H9 (cell line): ENCODE results near the gene KDM4C. TPM values are rescaled to one million over a fixed set of nuclear protein-coding genes. Genes with fewer than 3 reads are reported as not detected.
A peak's percentile ranks its signal among the peaks of the same experiment; 100 is the strongest.
"Not testable (repeated sequence)": the region's sequence is repeated elsewhere in the genome, so short reads cannot be mapped to it uniquely, and the experiment has no call there.

ENCODE experiments used
- DNase-seq: peaks from one replicate; pipeline ENCODE4 v3.0.0-alpha.2; 2017
- H2AFZ ChIP-seq: one replicate; pipeline ENCODE4 v1.6.1; 2013; ENCODE audit warnings: mild to moderate bottlenecking, low read length, control low read depth, moderate library complexity
- H2AK5ac ChIP-seq: 2 replicates; pipeline ENCODE4 v1.6.1; 2013; ENCODE audit warnings: low read length, control low read depth, mixed read lengths; ENCODE audit not compliant: insufficient read length
- H2BK120ac ChIP-seq: one replicate; pipeline ENCODE4 v1.6.1; 2013; ENCODE audit warnings: low read depth, mild to moderate bottlenecking, low read length, control low read depth, inconsistent platforms; ENCODE audit not compliant: poor library complexity, severe bottlenecking
- H2BK12ac ChIP-seq: 2 replicates; pipeline ENCODE4 v1.6.1; 2013; ENCODE audit warnings: low read length, control low read depth, mixed read lengths, low read depth; ENCODE audit not compliant: insufficient read length
- H2BK15ac ChIP-seq: 2 replicates; pipeline ENCODE4 v1.6.1; 2013; ENCODE audit warnings: low read depth, low read length, control low read depth
- H2BK20ac ChIP-seq: one replicate; pipeline ENCODE4 v1.6.1; 2013; ENCODE audit warnings: low read depth, mild to moderate bottlenecking, low read length, control low read depth, inconsistent platforms; ENCODE audit not compliant: poor library complexity, severe bottlenecking
- H2BK5ac ChIP-seq: 2 replicates; pipeline ENCODE4 v1.6.1; 2013; ENCODE audit warnings: low read length, control low read depth, mixed read lengths; ENCODE audit not compliant: insufficient read length
- H3K14ac ChIP-seq: 2 replicates; pipeline ENCODE4 v1.6.1; 2013; ENCODE audit warnings: low read length, control low read depth; ENCODE audit not compliant: insufficient read depth
- H3K18ac ChIP-seq: 2 replicates; pipeline ENCODE4 v1.6.1; 2013; ENCODE audit warnings: low read depth, mild to moderate bottlenecking, mixed read lengths, low read length, control low read depth; ENCODE audit not compliant: insufficient read length
- H3K23ac ChIP-seq: 2 replicates; pipeline ENCODE4 v1.6.1; 2013; ENCODE audit warnings: low read length, control low read depth, mixed read lengths, low read depth; ENCODE audit not compliant: insufficient read length
- H3K23me2 ChIP-seq: 2 replicates; pipeline ENCODE4 v1.6.1; 2013; ENCODE audit warnings: low read depth, mild to moderate bottlenecking, mixed read lengths, low read length, control low read depth; ENCODE audit not compliant: insufficient read length, poor library complexity, severe bottlenecking
- H3K27ac ChIP-seq: 2 replicates; pipeline ENCODE4 v1.5.1; 2013; ENCODE audit warnings: low read length, control low read depth, mixed read lengths, low read depth; ENCODE audit not compliant: insufficient read length
- H3K27me3 ChIP-seq: 2 replicates; pipeline ENCODE4 v1.6.1; 2013; ENCODE audit warnings: low read length, control low read depth, inconsistent platforms; ENCODE audit not compliant: insufficient read depth
- H3K4ac ChIP-seq: 2 replicates; pipeline ENCODE4 v1.6.1; 2013; ENCODE audit warnings: low read depth, mild to moderate bottlenecking, control low read depth, inconsistent platforms, low read length, moderate library complexity
- H3K4me1 ChIP-seq: 2 replicates; pipeline ENCODE4 v1.6.1; 2013; ENCODE audit warnings: low read length, control low read depth, inconsistent platforms; ENCODE audit not compliant: insufficient read depth
- H3K4me2 ChIP-seq: 2 replicates; pipeline ENCODE4 v1.6.1; 2013; ENCODE audit warnings: low read length, control low read depth, mixed read lengths; ENCODE audit not compliant: insufficient read length, insufficient read depth
- H3K56ac ChIP-seq: 2 replicates; pipeline ENCODE4 v1.6.1; 2013; ENCODE audit warnings: low read depth, mild to moderate bottlenecking, mixed read lengths, low read length, control low read depth; ENCODE audit not compliant: insufficient read length
- H3K79me1 ChIP-seq: 2 replicates; pipeline ENCODE4 v1.6.1; 2013; ENCODE audit warnings: low read depth, mild to moderate bottlenecking, moderate library complexity, low read length, control low read depth, inconsistent platforms; ENCODE audit not compliant: insufficient read depth, poor library complexity, severe bottlenecking
- H3K79me2 ChIP-seq: 2 replicates; pipeline ENCODE4 v1.6.1; 2013; ENCODE audit warnings: low read length, control low read depth, inconsistent platforms; ENCODE audit not compliant: insufficient read depth
- H3K9ac ChIP-seq: 2 replicates; pipeline ENCODE4 v1.6.1; 2013; ENCODE audit warnings: low read length, control low read depth, mixed read lengths; ENCODE audit not compliant: insufficient read length; ENCODE audit errors: extremely low read depth
- H3K9me3 ChIP-seq: one replicate; pipeline ENCODE4 v1.6.1; 2013; ENCODE audit warnings: low read depth, low read length, inconsistent platforms; ENCODE audit not compliant: control insufficient read depth
- H3T11ph ChIP-seq: one replicate; pipeline ENCODE4 v1.6.1; 2013; ENCODE audit warnings: mild to moderate bottlenecking, low read length, control low read depth, inconsistent platforms
- H4K20me1 ChIP-seq: one replicate; pipeline ENCODE4 v1.6.1; 2013; ENCODE audit not compliant: control insufficient read depth, insufficient read length, insufficient read depth
- H4K5ac ChIP-seq: 2 replicates; pipeline ENCODE4 v1.6.1; 2013; ENCODE audit warnings: low read depth, mild to moderate bottlenecking, mixed read lengths, low read length, control low read depth; ENCODE audit not compliant: insufficient read length
- H4K8ac ChIP-seq: replicated peaks from 2 replicates; pipeline ENCODE4 v1.6.1; 2013; ENCODE audit warnings: low read length, control low read depth, mixed read lengths, low read depth; ENCODE audit not compliant: insufficient read length
- H4K91ac ChIP-seq: 2 replicates; pipeline ENCODE4 v1.6.1; 2013; ENCODE audit warnings: low read depth, mild to moderate bottlenecking, moderate library complexity, mixed read lengths, low read length, control low read depth; ENCODE audit not compliant: insufficient read length
- H3K27ac Mint-ChIP-seq, 3 experiments: 2 replicates in 2 of 3; 3 replicates in 1 of 3; pipeline ENCODE4 v1.8.0; 2020 to 2021; ENCODE audit warnings: mixed read lengths in 3 of 3, mild to moderate bottlenecking in 1 of 3, moderate library complexity in 1 of 3
- H3K27me3 Mint-ChIP-seq: 2 replicates; pipeline ENCODE4 v1.8.0; 2021; ENCODE audit warnings: low read depth, mild to moderate bottlenecking, moderate library complexity, mixed read lengths
- H3K36me3 Mint-ChIP-seq, 3 experiments: 2 replicates in 2 of 3; 3 replicates in 1 of 3; pipeline ENCODE4 v1.8.0; 2020 to 2021; ENCODE audit warnings: low read depth in 3 of 3, mixed read lengths in 3 of 3; ENCODE audit not compliant: insufficient read depth in 1 of 3
- H3K4me1 Mint-ChIP-seq, 2 experiments: 2 replicates each; pipeline ENCODE4 v1.8.0; 2020; ENCODE audit warnings: mixed read lengths in 2 of 2
- H3K4me3 Mint-ChIP-seq, 2 experiments: 2 replicates in 1 of 2; 3 replicates in 1 of 2; pipeline ENCODE4 v1.8.0; 2020 to 2021; ENCODE audit warnings: mild to moderate bottlenecking in 2 of 2, mixed read lengths in 2 of 2, moderate library complexity in 1 of 2
- H3K9me3 Mint-ChIP-seq, 2 experiments: 2 replicates in 1 of 2; 3 replicates in 1 of 2; pipeline ENCODE4 v1.8.0; 2020; ENCODE audit warnings: mild to moderate bottlenecking in 2 of 2, mixed read lengths in 2 of 2, moderate library complexity in 1 of 2
- WGBS: extraction: QIAGEN DNeasy Blood & Tissue Kit; methylation state at CpG from one replicate; pipeline ENCODE4 v1.1.7; 2013; ENCODE audit warnings: missing lambda C conversion rate, low lambda C conversion rate, mixed read lengths; ENCODE audit not compliant: insufficient read length; ENCODE audit errors: extremely low coverage; 5-methylcytosine and 5-hydroxymethylcytosine counted together
- total RNA-seq: library from RNA; stranded (reverse); gene quantifications from 2 replicates; pipeline ENCODE4 v1.2.1, GENCODE V29; 2021
- TF ChIP-seq, protein P1 (sequence below): fragments of 200-600 bp; sonication (generic); conservative IDR thresholded peaks from 3 replicates; pipeline ENCODE4 v1.8.0; 2021; ENCODE audit warnings: antibody characterized with exemption, mild to moderate bottlenecking

The KDM4C gene
- total RNA-seq, 1 experiment from 2014 or later: 24.0 TPM

DNA sequence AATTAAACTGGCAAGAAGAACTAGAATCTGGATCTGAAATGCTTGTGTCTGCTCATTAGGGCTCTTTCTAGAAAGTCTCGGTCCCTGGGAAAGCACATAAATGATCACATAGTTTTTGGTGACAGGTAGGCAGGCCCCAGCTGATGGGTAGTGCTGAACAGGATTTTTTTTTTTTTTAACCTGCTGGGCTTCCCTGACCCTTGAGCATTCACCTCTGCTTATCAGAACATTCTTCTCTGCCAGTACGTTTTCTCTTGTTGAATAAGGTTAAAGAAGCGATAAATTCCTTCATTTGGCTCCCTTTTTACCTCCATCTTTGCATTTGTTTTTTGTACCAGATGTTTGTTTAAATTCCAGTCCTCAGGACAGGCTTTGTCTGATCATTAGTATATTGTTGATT, 8.8 kb downstream of the KDM4C start:
- Histone ChIP-seq H3K27me3 (no peaks in the 10 kb centered on the region), H3K14ac (no peak overlapping the region), H2AK5ac (no peak overlapping the region), H2BK5ac (no peak overlapping the region), H3K23me2 (no peaks in the 10 kb centered on the region), H3K79me2 (peaks cover 13% of the 10 kb centered on the region; the same call in 1 of the 2 replicates), H2BK120ac (no peak overlapping the region), H3K27ac (no peak overlapping the region), H2BK20ac (no peak overlapping the region), H2BK12ac (no peak overlapping the region), H4K5ac (no peak overlapping the region), H4K91ac (no peak overlapping the region), H3K23ac (no peak overlapping the region), H3K4me2 (no peak overlapping the region), H3K56ac (no peak overlapping the region), H4K20me1 (no peaks in the 10 kb centered on the region), H3K4ac (no peak overlapping the region), H3K9ac (no peak overlapping the region), H3K18ac (no peak overlapping the region), H2AFZ (no peak overlapping the region), H3T11ph (no peak overlapping the region), H2BK15ac (no peak overlapping the region), H3K4me1 (peaks cover 10% of the 10 kb centered on the region), H4K8ac (no peak overlapping the region), H3K79me1 (no peaks in the 10 kb centered on the region), H3K9me3 (no peaks in the 10 kb centered on the region)
- Mint-ChIP-seq H3K4me1 (peaks cover 53 to 61% of the 10 kb centered on the region in 2 experiments), H3K27me3 (no peaks in the 10 kb centered on the region), H3K4me3 (no peak overlapping the region), H3K9me3 (peaks cover 0 to 5% of the 10 kb centered on the region in 2 experiments; a peak in 1 of 5 replicates), H3K36me3 (peaks cover 2 to 7% (median 4%) of the 10 kb centered on the region in 3 experiments; a peak in 5 of 7 replicates), H3K27ac (peak overlapping the region; percentile 17 to 94 (median 87); a peak in 6 of 7 replicates)
- WGBS: no CpG with 5 or more reads among the region's 3 CpGs
- no peak for DNase-seq
- TF ChIP-seq, protein P1, sequence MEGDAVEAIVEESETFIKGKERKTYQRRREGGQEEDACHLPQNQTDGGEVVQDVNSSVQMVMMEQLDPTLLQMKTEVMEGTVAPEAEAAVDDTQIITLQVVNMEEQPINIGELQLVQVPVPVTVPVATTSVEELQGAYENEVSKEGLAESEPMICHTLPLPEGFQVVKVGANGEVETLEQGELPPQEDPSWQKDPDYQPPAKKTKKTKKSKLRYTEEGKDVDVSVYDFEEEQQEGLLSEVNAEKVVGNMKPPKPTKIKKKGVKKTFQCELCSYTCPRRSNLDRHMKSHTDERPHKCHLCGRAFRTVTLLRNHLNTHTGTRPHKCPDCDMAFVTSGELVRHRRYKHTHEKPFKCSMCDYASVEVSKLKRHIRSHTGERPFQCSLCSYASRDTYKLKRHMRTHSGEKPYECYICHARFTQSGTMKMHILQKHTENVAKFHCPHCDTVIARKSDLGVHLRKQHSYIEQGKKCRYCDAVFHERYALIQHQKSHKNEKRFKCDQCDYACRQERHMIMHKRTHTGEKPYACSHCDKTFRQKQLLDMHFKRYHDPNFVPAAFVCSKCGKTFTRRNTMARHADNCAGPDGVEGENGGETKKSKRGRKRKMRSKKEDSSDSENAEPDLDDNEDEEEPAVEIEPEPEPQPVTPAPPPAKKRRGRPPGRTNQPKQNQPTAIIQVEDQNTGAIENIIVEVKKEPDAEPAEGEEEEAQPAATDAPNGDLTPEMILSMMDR: no peak

DNA sequence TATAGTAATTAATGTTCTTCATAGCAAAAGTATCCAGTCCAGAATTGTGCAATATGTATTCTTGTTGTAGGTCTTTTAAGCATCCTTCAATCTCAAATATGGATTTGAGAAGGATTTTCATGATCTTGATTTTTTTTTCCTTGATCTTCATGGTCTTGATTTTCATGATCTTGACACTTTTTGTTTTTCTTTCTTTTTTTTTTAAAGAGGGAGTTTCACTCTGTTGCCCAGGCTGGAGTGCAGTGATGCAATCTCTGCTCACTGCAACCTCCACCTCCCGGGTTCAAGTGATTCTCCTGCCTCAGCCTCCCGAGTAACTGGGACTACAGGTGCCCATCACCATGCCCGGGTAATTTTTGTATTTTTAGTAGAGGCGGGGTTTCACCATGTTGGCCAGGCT, 10.8 kb downstream of the KDM4C start:
- not testable (repeated sequence) for H3K9ac ChIP-seq, H3K56ac ChIP-seq, H3T11ph ChIP-seq, H2AFZ ChIP-seq, H3K18ac ChIP-seq, DNase-seq, H3K27me3 ChIP-seq, H2AK5ac ChIP-seq, H4K20me1 ChIP-seq, H4K5ac ChIP-seq, H2BK12ac ChIP-seq, H3K23me2 ChIP-seq, H4K8ac ChIP-seq, H3K9me3 Mint-ChIP-seq, H3K79me1 ChIP-seq, H3K27me3 Mint-ChIP-seq, H2BK5ac ChIP-seq, H3K14ac ChIP-seq, H3K4me2 ChIP-seq, H3K23ac ChIP-seq, H2BK15ac ChIP-seq, H3K4me1 ChIP-seq, H3K4me3 Mint-ChIP-seq, H2BK20ac ChIP-seq, H2BK120ac ChIP-seq, H3K36me3 Mint-ChIP-seq, H3K4ac ChIP-seq, H3K9me3 ChIP-seq, H4K91ac ChIP-seq, H3K27ac ChIP-seq
- H3K27ac Mint-ChIP-seq: peak overlapping the region in 1 of 3 experiments; percentile 62; a peak in 2 of 7 replicates
- H3K79me2 ChIP-seq: peaks cover 13% of the 10 kb centered on the region; the same call in 1 of the 2 replicates
- peaks cover 39 to 48% of the 10 kb centered on the region in 2 experiments for H3K4me1 Mint-ChIP-seq
- no CpG with 5 or more reads among the region's 4 CpGs for WGBS
